GM15510 (cell line): Measurements from ENCODE around the gene ARL6IP5.

Experiments used
- POLR2A ChIP-seq: IDR thresholded peaks from 3 replicates; pipeline ENCODE4 v1.6.1; 2011; ENCODE audit warnings: borderline replicate concordance; ENCODE audit not compliant: insufficient read length; ENCODE audit errors: extremely low read depth

The ARL6IP5 gene

DNA sequence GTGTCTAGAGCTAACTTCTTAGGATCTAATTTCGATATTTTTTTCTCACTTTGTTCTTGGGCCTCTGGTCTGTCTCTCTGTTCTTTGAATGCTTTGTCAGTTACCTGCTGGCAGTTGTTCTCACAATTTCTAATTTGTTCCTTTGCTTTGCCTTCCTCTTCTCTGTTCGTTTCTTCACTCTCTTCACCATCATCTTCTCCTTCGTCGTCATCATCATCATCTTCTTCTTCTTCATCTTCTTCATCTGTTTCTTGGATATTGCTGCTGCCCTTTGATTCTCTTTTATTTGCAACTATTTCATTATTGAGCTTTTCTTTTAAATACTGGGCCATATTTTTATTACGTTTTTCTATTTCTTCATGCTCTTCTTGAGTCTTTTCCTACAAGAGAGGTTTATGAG, 34.9 kb downstream of the ARL6IP5 start:
- no peak for TF ChIP-seq POLR2A

DNA sequence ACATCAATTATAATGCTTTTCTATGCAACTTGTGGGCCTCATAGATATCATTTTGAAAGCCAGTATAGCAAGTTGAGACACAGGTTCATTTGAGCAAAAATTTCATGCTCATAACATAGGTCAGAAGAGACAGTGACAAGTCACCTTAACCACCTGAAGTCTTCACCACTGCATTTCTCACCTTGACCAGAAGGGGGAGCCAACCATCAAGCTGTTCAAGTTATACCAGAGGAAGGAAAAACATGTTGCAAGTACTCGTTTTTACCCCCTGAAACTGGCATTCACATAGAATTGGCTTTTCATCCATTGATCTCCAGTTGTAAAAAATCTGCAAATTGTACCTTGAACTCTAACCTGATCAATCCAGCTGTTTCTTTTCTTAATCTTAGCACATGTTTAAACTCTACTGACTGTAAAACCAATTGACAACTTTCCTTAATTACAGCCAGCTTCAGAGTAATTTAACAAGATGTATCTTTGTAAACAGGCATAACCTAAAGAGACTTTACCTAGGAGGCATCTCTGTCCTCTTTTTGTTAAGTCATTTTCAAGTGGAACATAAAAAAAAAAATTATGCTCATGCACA, 36.2 kb downstream of the ARL6IP5 start:
- no peak for TF ChIP-seq POLR2A

DNA sequence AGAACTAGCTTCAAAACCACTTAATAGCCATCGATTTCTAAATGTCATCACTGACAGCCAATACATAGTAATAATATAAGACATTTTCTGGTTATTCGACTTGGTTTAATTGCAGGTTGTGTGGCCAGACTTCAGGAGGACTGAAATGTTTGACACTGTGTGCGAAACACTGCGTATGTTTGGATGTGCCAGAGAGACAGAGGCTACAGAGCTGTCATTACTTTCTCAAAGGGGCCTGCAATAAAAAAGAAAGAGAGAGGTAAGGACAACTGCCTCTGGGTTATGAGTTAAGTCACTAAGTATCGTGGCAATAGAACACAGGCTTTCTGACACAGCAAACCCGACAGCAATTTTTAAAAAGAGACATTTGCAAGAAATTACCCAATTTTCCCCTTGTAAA, 36.8 kb downstream of the ARL6IP5 start:
- no peak for TF ChIP-seq POLR2A

DNA sequence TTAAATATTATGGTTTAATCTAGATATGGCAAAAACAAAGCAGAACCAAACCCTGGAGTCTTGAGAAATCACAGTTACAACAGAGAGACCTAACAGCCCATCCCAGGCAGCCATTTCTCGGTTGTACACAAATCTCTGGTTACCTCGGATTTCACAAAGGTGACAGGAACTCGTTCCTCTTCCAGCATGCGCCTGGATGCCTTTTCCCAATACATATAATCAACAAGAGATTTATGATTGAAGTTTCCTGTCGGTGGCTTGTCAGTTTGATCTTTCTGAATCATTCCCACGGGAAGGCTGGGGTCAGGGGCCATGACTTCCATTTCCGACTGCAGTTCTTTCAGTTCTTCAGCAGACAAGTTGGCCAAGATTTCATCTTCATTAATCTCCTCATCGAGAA, 37.2 kb downstream of the ARL6IP5 start:
- no peak for TF ChIP-seq POLR2A

GRCh38 chr3:69122403-69122802, 37.7 kb downstream of the ARL6IP5 start, which contains the start of gene LMOD3:
LMOD3 (minus strand) TSS chr3:69122595; CDS start chr3:69122386, 209 bp downstream.
- no peak for TF ChIP-seq POLR2A

GRCh38 chr3:69126216-69126615, 41.5 kb downstream of the ARL6IP5 start:
- no peak for TF ChIP-seq POLR2A

- no peak for TF ChIP-seq POLR2A
Measured at GRCh38 chr3:69126999-69127398, 42.3 kb downstream of the ARL6IP5 start.

DNA sequence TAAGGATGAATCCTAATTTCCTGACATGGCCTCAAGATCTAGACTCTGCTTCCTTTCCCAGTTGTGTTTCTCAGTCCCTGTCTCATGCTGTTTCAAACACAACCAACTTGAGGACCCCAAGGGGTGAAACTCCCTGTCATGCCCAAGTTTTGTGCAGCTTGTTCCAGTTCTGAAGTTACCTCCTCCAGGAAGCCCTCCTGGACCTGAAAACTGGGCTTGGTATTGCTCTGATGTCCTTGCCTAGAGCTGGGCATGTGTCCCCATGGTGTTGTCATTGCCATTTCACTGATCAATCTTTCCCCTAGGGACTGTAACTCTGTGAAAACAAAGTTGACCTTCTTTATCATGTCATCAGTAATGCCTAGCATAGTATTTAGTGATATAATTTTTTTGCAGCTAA, 43.8 kb downstream of the ARL6IP5 start:
- no peak for TF ChIP-seq POLR2A

DNA sequence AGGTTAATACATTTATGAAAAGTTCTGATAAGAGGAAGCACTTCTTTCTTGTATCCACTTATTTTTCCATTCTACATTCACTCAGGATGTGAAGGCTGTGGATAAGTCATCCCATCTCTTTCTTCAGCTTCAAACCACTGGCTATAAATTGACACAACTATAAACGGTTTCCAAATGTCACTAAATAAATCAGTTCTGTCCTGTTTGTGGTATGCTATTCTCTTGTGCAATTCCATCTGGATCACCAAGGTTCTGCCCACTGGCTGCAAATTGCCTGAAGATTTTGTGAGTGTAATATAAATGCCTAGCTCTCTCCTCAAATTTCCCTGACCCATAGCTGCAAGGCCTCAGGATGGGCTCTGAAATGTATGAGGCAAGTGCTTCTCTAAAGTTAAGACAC, 44.8 kb downstream of the ARL6IP5 start:
- TF ChIP-seq POLR2A: no peak

- TF ChIP-seq POLR2A: no peak
Measured at GRCh38 chr3:69130689-69131088, 46.0 kb downstream of the ARL6IP5 start.

DNA sequence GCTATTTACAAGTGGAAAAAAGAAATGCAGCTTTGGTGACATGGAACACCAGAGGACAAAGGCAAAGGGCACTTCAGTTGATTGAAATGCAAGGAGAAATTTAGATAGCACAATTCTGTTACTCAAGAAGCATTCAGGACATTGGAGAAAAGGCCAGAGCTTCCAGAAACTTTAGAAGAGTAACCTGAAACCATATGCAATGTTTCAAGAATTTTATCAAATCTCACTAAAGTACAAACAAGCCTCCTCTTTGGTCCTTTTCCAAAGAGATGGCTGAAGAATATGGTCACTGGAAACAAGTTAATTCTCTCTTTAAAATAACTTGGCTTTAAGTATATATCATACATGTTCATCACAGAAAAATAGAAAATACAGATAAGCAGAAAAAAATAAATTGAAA, 52.3 kb downstream of the ARL6IP5 start:
- TF ChIP-seq POLR2A: no peak

GRCh38 chr3:69137412-69137811, 52.7 kb downstream of the ARL6IP5 start:
- TF ChIP-seq POLR2A: no peak

GRCh38 chr3:69141313-69141712, 56.6 kb downstream of the ARL6IP5 start:
- no peak for TF ChIP-seq POLR2A

DNA sequence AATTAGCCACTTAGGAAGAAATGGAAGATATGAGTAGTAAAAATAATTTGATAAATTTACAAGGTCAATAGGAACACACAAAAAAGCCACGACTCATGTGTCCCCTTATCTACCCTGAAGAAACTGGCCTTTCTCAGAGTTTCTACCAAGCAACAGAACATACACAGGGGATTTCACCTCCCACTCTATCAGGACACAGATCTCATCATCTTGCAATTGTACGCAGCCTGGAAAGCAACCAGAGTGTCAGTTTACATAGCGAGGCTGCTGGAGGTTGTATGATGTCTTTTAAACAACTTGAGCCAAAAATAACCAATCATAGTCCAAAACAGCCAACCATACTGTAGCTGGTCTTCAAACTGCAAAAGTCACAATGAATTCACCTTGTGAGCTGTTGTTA, 57.4 kb downstream of the ARL6IP5 start:
- TF ChIP-seq POLR2A: no peak

- no peak for TF ChIP-seq POLR2A
Measured at GRCh38 chr3:69142797-69143454, 58.2 kb downstream of the ARL6IP5 start.

DNA sequence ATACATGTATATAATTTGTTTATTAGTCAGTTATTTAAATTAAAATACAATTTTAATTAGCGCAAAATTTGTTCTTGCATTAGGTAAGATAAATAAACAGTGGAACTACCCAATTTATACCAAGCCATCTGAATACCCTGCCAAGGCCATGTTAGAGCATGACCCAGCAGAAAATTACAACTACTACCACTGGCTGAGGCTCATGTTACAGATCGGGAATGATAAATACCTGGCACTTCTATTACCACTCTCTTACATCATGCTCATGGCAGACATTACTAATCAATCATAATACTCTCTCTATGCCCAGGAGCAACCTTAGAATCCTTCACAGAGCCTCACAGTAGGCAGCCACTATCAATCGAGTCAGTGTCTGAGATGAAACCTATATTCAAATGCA, 58.9 kb downstream of the ARL6IP5 start:
- no peak for TF ChIP-seq POLR2A

DNA sequence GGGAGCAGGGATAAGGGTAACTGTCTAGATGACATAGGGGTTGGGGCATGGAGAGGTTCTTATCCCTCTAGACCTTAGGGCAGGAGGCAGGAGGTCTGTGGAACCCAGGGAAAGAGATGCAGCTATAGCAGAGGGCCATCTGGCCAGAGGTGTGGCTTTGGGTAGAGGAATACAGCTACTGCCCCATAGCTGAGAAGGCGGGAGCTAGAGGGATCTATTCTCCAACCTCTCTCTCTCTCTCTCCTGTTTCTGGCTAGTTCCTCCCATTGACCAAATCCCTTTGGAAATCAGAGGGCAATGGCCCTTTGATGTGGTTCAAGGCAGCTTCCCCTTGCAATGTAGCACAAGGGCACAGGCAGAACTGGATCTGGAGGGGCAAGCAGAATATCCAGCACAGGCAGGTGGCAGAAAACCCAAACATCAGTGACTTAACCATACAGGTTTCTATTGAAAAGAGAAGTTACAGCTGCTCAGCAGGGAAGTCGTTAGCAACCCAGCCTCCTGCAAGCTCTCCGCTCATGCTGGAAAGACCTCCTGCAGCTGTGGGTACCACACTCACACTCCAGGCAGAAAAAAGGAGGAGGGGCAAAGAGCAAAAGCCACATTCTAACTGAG, 60.0 kb downstream of the ARL6IP5 start:
- TF ChIP-seq POLR2A: no peak

- no peak for TF ChIP-seq POLR2A
Measured at GRCh38 chr3:69145688-69146087, 61.0 kb downstream of the ARL6IP5 start.
